ENCODE measurements around the gene MCC.

MCC gene

GRCh38 chr5:113161806-113162205 is 326.4 kb downstream of the MCC start:
- no peak overlapping the region for H3K4me3 ChIP-seq (replicated peaks in 1 of 2; ENCODE audit: low read depth in 2 of 2, low read length in 2 of 2)
- TF ChIP-seq CTCF (IDR thresholded peaks at IDR 0.05; ENCODE audit: low read depth, low read length), result no peak
- DNase-seq (ENCODE audit: low read depth in 2 of 2), result no peak

DNA sequence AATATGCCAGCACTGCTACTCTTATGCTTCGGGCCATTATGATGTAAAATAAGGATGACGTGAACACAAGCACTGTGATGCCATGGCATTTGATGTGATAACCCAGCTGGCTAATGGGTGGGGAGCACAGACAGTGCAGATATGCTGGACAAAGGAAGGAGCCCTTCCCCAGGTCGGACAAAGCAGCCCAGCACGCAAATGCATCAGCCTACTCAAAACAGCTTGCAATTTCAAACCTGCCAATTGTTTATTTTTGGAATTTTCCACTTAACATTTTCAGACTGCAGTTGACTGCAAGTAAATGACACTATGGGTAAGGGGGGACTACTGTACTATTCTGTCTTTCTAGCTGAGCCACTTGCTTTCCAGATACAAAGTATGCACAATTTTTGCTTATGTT is 330.4 kb downstream of the MCC start:
- DNase-seq (ENCODE audit: low read depth in 2 of 2), result no peak

DNA sequence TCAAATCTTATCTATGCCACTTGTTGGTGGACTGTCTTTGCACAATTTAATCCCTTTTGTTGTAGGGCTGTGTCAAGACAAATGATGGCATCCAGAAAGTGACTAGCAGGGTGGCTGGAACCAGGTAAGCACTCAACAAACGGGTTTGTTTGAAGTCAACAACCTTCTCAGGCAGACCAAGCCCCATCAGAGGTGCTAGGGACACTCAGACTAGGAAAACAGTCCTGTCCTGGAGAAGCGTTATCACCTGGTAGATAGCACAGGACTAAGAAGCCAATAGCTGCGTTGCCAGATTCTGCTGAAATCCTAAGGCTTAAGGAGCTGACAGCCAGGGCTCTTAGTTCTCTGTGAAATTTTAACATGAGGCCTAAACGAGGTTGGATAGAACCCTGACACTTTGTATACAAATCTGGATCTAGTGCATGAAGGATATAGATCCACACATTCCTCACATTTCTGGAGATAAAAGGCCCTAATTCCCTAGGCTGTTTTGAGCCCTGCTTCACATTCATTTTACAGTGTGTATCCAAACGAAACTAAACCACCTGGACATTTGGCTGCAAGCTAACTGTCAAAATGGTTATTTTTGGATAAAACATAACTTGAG is 331.9 kb downstream of the MCC start:
- no peak for DNase-seq (ENCODE audit: low read depth in 2 of 2)
- no peak for TF ChIP-seq CTCF (IDR thresholded peaks at IDR 0.05; ENCODE audit: low read depth, low read length)
- no peak overlapping the region for H3K4me3 ChIP-seq (replicated peaks in 1 of 2; ENCODE audit: low read depth in 2 of 2, low read length in 2 of 2)

More for the DNA sequence above, 330.4 kb downstream of the MCC start:
- TF ChIP-seq CTCF (IDR thresholded peaks at IDR 0.05; ENCODE audit: low read depth, low read length), result no peak
- no peak overlapping the region for H3K4me3 ChIP-seq (replicated peaks in 1 of 2; ENCODE audit: low read depth in 2 of 2, low read length in 2 of 2)

- DNase-seq (ENCODE audit: low read depth in 2 of 2), result no peak
- no peak overlapping the region for H3K4me3 ChIP-seq (replicated peaks in 1 of 2; ENCODE audit: low read depth in 2 of 2, low read length in 2 of 2)
- TF ChIP-seq CTCF (IDR thresholded peaks at IDR 0.05; ENCODE audit: low read depth, low read length), result no peak
Observed at GRCh38 chr5:113153512-113154097, 334.6 kb downstream of the MCC start.

GRCh38 chr5:113152380-113152740 is 335.9 kb downstream of the MCC start:
- DNase-seq (ENCODE audit: low read depth in 2 of 2), result no peak
- TF ChIP-seq CTCF (IDR thresholded peaks at IDR 0.05; ENCODE audit: low read depth, low read length), result no peak
- H3K4me3 ChIP-seq (replicated peaks in 1 of 2; ENCODE audit: low read depth in 2 of 2, low read length in 2 of 2), result no peak overlapping the region

DNA sequence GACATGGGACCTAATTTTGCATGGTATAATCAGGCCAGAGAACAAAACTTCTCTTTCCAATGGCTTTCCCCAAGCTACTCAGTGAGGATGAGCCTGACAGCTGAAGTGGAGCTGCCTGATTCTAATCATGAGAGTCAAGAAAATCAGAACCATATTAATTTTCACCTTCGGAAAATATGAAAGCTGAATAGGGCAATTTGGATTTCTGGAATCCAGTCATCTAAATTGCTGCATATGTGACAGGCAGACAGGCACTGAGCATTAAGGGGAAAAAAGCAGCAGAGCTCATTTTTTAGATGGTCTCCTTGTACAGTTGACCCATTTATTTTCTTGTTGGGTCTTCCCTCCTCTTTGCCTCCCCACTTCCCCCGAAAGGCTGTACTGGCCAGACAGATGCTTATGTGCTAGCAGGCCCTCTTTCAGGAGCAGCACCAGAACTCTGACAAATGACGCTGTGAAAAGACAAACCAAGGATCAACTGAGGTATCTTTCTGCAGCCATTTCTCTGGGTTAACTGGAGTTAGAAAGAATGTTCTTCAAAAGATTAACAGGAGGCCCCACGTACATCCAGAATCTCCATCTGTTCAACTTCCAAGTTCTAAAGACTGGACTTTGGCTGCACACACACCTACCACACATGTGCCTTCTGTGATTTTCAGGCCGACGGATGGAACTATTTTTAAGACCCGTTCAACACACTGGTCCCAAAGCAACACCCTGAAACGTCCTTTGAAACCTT is 336.4 kb downstream of the MCC start:
- no peak for TF ChIP-seq CTCF (IDR thresholded peaks at IDR 0.05; ENCODE audit: low read depth, low read length)
- no peak overlapping the region for H3K4me3 ChIP-seq (replicated peaks in 1 of 2; ENCODE audit: low read depth in 2 of 2, low read length in 2 of 2)
- DNase-seq (ENCODE audit: low read depth in 2 of 2), result no peak

Measured in cardiac fibroblast (primary cell).